Activated naive CD4-positive, alpha-beta T cell treated with anti-CD3 and anti-CD28 coated beads, Interleukin-2, amount 10 ng/mL, durations not matched to agents 7 days and 5 days (primary cell): ENCODE data around the gene TYRO3.
"Not testable (repeated sequence)": the region's sequence is repeated elsewhere in the genome, so short reads cannot be mapped to it uniquely, and the experiment has no call there.

ENCODE experiments used
- CTCF ChIA-PET: fragments of 350-600 bp; sonication (Branson Sonifier 250); formaldehyde crosslinking; loops from one replicate; lab custom pipeline; 2021; ENCODE audit warnings: antibody characterized with exemption; lab: Charles Lee
- DNase-seq: peaks from one replicate; pipeline ENCODE4 v3.0.0-alpha.2; 2020
- H3K27ac Mint-ChIP-seq: one replicate; pipeline ENCODE4 v1.8.0; 2021; ENCODE audit warnings: mild to moderate bottlenecking, moderate library complexity, mixed read lengths
- H3K27me3 Mint-ChIP-seq: one replicate; pipeline ENCODE4 v1.8.0; 2021; ENCODE audit warnings: mild to moderate bottlenecking, mixed read lengths
- H3K36me3 Mint-ChIP-seq: one replicate; pipeline ENCODE4 v1.8.0; 2021; ENCODE audit warnings: mixed read lengths
- H3K4me1 Mint-ChIP-seq: one replicate; pipeline ENCODE4 v1.8.0; 2021; ENCODE audit warnings: mixed read lengths
- H3K4me3 Mint-ChIP-seq: one replicate; pipeline ENCODE4 v1.8.0; 2021; ENCODE audit warnings: mild to moderate bottlenecking, moderate library complexity, mixed read lengths
- H3K9me3 Mint-ChIP-seq: one replicate; pipeline ENCODE4 v1.8.0; 2021; ENCODE audit warnings: mixed read lengths

The TYRO3 gene

DNA sequence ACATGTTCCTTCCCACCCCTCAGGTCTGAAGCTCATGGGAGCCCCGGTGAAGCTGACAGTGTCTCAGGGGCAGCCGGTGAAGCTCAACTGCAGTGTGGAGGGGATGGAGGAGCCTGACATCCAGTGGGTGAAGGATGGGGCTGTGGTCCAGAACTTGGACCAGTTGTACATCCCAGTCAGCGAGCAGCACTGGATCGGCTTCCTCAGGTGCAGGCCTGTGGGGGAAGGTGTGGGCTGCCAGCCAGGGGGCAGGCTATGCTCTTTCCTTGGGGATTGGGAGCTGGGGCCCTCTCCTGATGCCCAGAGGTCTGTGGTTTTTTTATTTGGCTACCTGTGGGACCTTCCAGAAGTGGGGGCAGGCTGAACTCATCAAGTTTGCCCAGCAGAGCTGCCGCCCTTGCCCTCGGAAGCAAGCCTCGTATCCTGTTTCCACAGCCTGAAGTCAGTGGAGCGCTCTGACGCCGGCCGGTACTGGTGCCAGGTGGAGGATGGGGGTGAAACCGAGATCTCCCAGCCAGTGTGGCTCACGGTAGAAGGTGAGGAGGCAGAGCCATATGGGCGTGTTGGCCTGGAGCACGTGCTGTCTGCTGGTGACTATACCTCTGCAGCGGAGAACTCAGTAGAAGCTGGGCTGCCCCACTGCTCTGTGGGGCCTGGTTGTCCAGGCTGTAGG is 2.2 kb downstream of the TYRO3 start:
- H3K9me3 Mint-ChIP-seq: no peaks in the 10 kb centered on the region
- DNase-seq: no peak
- CTCF ChIA-PET: interaction anchor here (1.3 to 1.9 kb wide), 2 partner anchors 10 to 95 kb away, joined by 3 to 7 read pairs; no protein-coding TSS in a partner anchor
- H3K4me3 Mint-ChIP-seq: no peak overlapping the region
- H3K27ac Mint-ChIP-seq: no peak overlapping the region
- peaks cover 77% of the 10 kb centered on the region for H3K27me3 Mint-ChIP-seq
- H3K36me3 Mint-ChIP-seq: peaks cover 2% of the 10 kb centered on the region
- peaks cover 23% of the 10 kb centered on the region for H3K4me1 Mint-ChIP-seq

DNA sequence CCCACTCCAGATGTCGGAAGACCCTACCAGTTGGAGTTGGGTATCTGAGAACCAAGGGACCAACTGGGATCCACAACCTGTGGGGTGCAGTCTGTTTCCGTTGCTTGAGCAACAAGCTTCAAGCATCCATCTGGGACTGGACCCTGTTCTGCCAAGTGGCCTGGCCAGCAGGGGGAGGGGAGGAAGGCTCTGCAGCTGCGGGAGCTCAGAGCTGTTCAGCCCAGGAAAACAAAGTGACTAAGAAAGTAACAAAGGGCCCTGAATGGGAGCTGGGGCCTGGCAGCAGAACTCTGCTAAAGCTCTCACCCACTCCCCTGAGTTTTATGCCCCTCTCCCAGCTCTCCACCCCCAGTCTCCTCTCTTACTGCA is 2.7 kb downstream of the TYRO3 start:
- no peak overlapping the region for H3K27ac Mint-ChIP-seq
- DNase-seq: no peak
- CTCF ChIA-PET: interaction anchor here (1.3 to 1.9 kb wide), 2 partner anchors 9 to 96 kb away, joined by 3 to 7 read pairs; no protein-coding TSS in a partner anchor
- H3K9me3 Mint-ChIP-seq: no peaks in the 10 kb centered on the region
- H3K27me3 Mint-ChIP-seq: peaks cover 72% of the 10 kb centered on the region
- H3K4me3 Mint-ChIP-seq: no peak overlapping the region
- H3K4me1 Mint-ChIP-seq: peaks cover 19% of the 10 kb centered on the region
- H3K36me3 Mint-ChIP-seq: peaks cover 2% of the 10 kb centered on the region

DNA sequence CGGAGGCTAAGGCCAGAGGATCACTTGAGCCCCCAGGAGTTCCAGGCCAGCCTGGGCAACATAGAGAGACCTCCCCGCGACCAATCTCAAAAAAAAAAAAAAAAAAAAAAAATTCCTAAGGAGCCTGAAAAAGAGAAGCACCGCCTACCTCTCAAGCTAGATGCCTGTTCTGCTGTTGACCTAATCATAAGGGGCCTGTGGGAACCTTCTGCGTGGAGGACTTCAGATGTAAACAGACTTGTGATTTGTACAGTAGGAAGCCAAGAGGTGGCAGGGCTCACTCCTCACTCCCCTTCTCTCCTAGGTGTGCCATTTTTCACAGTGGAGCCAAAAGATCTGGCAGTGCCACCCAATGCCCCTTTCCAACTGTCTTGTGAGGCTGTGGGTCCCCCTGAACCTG is 3.2 kb downstream of the TYRO3 start:
- no peak for DNase-seq
- peaks cover 70% of the 10 kb centered on the region for H3K27me3 Mint-ChIP-seq
- H3K4me1 Mint-ChIP-seq: peaks cover 17% of the 10 kb centered on the region
- H3K4me3 Mint-ChIP-seq: no peak overlapping the region
- peaks cover 2% of the 10 kb centered on the region for H3K36me3 Mint-ChIP-seq
- no peaks in the 10 kb centered on the region for H3K9me3 Mint-ChIP-seq
- CTCF ChIA-PET: interaction anchor here (1.3 to 1.9 kb wide), 2 partner anchors 9 to 96 kb away, joined by 3 to 7 read pairs; no protein-coding TSS in a partner anchor
- H3K27ac Mint-ChIP-seq: no peak overlapping the region

DNA sequence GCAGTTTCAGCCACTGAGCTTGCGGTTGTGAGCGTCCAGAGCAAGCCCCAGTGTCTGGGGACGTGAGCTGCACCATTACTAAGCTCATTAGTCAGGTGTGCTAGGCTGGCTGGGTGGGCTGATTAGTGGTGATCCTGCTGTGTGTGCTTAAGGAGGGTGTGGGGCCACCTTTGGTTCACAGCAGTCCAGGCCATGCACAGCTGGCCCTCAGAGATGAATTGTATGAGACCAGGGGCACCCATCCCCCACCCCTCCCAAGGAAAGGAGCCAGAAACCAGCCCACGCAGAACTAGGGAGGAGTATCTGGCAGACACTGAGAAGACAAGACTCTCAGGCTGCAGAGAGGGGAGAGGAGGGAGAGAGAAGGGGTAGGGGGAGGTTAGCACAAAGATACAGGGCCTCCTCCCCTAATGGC is 3.8 kb downstream of the TYRO3 start:
- Mint-ChIP-seq H3K27ac (no peak overlapping the region), H3K4me1 (peaks cover 12% of the 10 kb centered on the region), H3K27me3 (peaks cover 67% of the 10 kb centered on the region), H3K36me3 (peaks cover 2% of the 10 kb centered on the region), H3K4me3 (no peak overlapping the region), H3K9me3 (no peaks in the 10 kb centered on the region)
- no peak for DNase-seq
- CTCF ChIA-PET: interaction anchor here (1.3 kb wide), 1 partner anchor 8 kb away, joined by 3 read pairs; no protein-coding TSS in a partner anchor

DNA sequence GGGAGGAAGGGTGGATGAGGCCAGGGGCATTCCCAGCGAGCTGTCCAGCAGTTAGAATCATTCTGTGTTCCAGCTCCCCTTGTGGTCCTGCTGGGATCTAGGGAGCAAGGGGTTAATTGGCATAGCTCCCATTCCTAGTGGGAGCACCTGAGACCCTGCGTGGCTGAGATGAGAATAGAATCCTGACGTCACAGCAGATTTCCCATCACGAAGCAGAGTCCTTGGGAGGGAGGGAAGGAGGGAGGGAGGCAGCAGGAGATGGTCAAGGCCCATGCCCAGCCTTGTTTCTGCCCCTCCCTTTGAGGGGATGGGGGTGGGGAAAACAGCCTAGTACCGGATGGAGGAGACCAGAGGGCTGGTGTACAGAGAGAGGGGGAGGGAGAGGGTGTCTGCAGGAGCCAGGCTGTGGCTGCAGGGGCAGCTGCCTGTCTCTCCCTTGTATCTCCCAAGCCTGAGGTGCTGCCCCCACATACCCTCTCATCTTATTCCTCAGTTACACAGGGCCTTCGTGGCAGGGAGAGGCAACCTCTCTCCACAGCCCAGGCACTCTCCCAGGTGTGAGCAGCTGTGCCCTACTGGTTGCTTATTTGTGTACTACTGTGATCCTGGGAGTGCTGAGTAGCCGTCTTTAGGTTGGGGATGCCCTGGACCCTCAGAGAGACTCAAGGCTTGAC is 5.4 kb downstream of the TYRO3 start:
- no peaks in the 10 kb centered on the region for H3K9me3 Mint-ChIP-seq
- CTCF ChIA-PET: interaction anchor here (1.0 kb wide), 1 partner anchor 21 kb away, joined by 3 read pairs; no protein-coding TSS in a partner anchor
- no peaks in the 10 kb centered on the region for H3K36me3 Mint-ChIP-seq
- no peak overlapping the region for H3K27ac Mint-ChIP-seq
- H3K4me3 Mint-ChIP-seq: no peak overlapping the region
- H3K4me1 Mint-ChIP-seq: peaks cover 4% of the 10 kb centered on the region
- H3K27me3 Mint-ChIP-seq: peaks cover 61% of the 10 kb centered on the region
- no peak for DNase-seq

DNA sequence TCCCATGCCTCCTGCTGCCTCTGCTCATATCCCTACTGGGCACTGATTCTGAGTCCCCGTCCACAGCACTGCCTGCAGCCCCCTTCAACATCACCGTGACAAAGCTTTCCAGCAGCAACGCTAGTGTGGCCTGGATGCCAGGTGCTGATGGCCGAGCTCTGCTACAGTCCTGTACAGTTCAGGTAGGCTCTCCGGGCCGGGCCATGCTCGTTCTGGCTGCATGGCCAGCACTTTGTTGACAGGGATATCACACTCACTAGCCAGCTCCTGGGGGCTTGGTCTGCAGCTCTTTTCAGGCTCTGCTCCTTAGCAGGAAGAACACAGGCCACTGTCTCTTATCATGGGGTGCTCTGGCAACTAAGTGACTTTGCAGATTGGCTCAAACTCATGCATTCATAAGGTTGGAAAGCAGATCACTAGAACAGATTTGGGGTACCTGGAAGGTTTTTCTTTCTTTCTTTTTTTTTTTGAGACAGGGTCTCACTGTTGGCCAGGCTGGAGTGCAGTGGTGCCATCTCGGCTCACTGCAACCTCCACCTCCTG is 6.0 kb downstream of the TYRO3 start:
- no peaks in the 10 kb centered on the region for H3K4me1 Mint-ChIP-seq
- CTCF ChIA-PET: interaction anchor here (0.7 kb wide), 1 partner anchor 64 kb away, joined by 5 read pairs; no protein-coding TSS in a partner anchor
- H3K9me3 Mint-ChIP-seq: no peaks in the 10 kb centered on the region
- no peak overlapping the region for H3K4me3 Mint-ChIP-seq
- DNase-seq: no peak
- H3K27me3 Mint-ChIP-seq: peaks cover 60% of the 10 kb centered on the region
- H3K27ac Mint-ChIP-seq: no peak overlapping the region
- no peaks in the 10 kb centered on the region for H3K36me3 Mint-ChIP-seq

DNA sequence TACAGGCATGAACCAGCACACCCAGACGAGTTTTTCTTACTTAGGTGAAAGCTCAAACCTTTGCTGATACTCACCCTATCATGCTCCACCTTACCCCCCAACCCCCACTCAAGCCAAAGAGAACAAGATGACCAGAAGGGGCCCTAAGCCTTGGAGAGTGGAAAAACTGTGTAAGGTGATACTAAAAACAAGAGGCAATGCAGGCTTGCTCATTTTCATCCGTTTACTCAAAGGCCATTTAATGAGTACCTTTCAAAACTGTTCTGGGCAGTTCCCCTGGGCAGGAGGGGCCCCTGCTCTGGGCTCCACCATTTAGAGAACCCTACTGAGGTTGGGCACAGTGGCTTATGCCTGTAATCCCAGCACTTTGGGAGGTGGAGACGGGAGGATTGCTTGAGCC is 6.7 kb downstream of the TYRO3 start:
- CTCF ChIA-PET: no interaction called here
- H3K4me3 Mint-ChIP-seq: no peak overlapping the region
- no peaks in the 10 kb centered on the region for H3K9me3 Mint-ChIP-seq
- no peaks in the 10 kb centered on the region for H3K36me3 Mint-ChIP-seq
- peaks cover 57% of the 10 kb centered on the region for H3K27me3 Mint-ChIP-seq
- no peak for DNase-seq
- no peaks in the 10 kb centered on the region for H3K4me1 Mint-ChIP-seq
- H3K27ac Mint-ChIP-seq: no peak overlapping the region

DNA sequence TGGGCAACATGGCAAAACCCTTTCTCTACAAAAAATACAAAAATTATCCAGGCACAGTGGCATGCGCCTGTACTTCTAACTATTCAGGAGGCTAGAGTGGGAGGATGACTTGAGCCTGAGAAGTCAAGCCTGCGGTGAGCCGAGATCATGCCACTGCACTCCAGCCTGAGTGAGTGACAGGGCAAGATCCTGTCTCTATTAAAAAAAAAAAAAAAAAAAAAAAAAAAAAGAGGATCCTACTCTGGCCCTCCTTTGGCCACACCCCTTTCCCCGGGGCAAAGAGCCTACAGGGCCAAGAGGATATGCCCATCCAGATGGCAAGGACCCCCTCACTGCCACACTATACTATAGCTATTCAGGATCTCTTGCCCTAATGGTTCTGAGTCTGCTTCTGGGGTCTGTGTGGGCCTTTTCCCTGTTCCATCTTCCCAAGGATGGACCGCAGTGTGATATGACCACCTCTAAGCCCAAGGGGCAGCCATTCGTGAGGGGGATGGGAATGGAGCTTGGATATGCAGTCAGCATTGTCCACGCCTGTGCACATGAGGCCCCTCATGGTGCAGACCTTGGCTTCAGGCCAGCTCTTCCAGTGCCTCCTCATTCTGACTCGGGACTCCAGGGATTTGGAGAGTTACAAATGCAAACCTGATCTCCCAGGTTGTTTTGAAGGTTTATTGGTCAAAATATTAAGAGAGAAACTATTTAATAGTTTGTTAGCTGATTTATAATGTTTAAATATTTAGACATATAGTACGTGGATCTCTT is 7.3 kb downstream of the TYRO3 start:
- no peaks in the 10 kb centered on the region for H3K36me3 Mint-ChIP-seq
- no peak for DNase-seq
- H3K4me3 Mint-ChIP-seq: no peak overlapping the region
- CTCF ChIA-PET: interaction anchor here (0.8 kb wide), 1 partner anchor 38 kb away, joined by 5 read pairs; no protein-coding TSS in a partner anchor
- H3K4me1 Mint-ChIP-seq: no peaks in the 10 kb centered on the region
- H3K9me3 Mint-ChIP-seq: no peaks in the 10 kb centered on the region
- H3K27me3 Mint-ChIP-seq: peaks cover 57% of the 10 kb centered on the region
- H3K27ac Mint-ChIP-seq: no peak overlapping the region

DNA sequence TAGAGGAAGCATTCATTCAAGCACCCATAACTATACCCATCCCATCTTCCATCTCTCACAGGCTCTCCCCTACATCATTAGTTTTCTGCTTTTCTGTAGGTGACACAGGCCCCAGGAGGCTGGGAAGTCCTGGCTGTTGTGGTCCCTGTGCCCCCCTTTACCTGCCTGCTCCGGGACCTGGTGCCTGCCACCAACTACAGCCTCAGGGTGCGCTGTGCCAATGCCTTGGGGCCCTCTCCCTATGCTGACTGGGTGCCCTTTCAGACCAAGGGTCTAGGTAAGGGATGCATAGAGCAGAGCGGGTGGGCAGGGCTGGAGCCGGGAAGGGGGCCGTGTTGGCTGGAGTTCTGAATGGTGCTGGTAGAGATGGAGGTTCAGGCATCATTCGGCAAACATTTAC is 8.2 kb downstream of the TYRO3 start:
- DNase-seq: no peak

DNA sequence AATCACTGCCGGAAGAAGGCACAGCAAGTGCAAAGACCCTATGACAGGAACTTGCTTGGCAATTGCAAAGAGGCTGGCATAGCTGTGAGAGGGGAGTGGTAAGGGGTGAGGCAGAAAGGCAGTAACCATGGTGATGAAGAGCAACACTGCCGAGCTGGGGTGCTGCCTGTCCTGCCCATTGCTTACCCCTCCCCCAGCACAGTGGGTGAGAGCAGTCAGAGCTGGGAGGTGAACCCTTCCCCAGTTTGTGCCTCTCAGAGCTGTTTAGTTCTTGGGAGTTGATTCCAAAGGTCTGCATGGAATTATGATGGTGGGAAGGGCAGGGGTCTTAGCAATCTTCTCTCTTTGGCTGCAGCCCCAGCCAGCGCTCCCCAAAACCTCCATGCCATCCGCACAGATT is 8.8 kb downstream of the TYRO3 start:
- no peaks in the 10 kb centered on the region for H3K4me1 Mint-ChIP-seq
- DNase-seq: no peak
- no peak overlapping the region for H3K27ac Mint-ChIP-seq
- CTCF ChIA-PET: interaction anchor here (1.4 kb wide), 1 partner anchor 36 kb away, joined by 3 read pairs; no protein-coding TSS in a partner anchor
- no peaks in the 10 kb centered on the region for H3K36me3 Mint-ChIP-seq
- no peaks in the 10 kb centered on the region for H3K9me3 Mint-ChIP-seq
- H3K4me3 Mint-ChIP-seq: no peak overlapping the region
- peaks cover 49% of the 10 kb centered on the region for H3K27me3 Mint-ChIP-seq

More for the DNA sequence above, 8.2 kb downstream of the TYRO3 start:
- Mint-ChIP-seq H3K27ac (no peak overlapping the region), H3K27me3 (peaks cover 54% of the 10 kb centered on the region), H3K4me1 (no peaks in the 10 kb centered on the region), H3K4me3 (no peak overlapping the region), H3K9me3 (no peaks in the 10 kb centered on the region), H3K36me3 (no peaks in the 10 kb centered on the region)
- CTCF ChIA-PET: interaction anchor here (1.4 kb wide), 1 partner anchor 37 kb away, joined by 3 read pairs; no protein-coding TSS in a partner anchor

DNA sequence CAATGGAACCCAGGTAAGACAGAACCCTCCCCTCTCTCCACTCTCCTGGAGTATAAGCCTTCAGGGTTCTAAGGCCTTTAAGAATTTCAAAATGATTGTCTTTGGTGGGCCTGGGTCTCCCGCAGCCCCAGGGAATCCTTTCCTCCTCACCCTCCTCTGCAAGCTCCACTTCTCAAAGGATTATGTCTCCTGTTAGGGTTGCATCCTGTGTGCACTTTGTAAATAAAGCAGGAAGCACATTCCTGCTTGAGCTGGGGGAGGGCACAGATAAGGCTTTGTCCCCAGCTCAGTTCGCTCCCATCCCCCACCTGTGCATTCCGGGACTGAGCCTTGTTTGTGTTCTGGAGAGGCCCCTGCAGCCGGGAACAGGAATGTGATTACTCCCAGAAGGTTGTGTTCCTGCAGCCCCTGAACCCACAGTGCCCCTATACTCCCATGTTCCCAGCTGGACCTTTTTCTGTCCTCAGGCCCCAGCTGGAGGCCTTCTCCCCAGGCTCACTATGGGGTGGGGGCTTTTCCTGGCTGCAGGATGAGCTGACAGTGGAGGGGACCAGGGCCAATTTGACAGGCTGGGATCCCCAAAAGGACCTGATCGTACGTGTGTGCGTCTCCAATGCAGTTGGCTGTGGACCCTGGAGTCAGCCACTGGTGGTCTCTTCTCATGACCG is 9.5 kb downstream of the TYRO3 start:
- DNase-seq: no peak
- H3K4me3 Mint-ChIP-seq: no peak overlapping the region
- peaks cover 43% of the 10 kb centered on the region for H3K27me3 Mint-ChIP-seq
- H3K36me3 Mint-ChIP-seq: no peaks in the 10 kb centered on the region
- H3K9me3 Mint-ChIP-seq: no peaks in the 10 kb centered on the region
- H3K27ac Mint-ChIP-seq: no peak overlapping the region
- CTCF ChIA-PET: interaction anchor here (0.8 to 1.4 kb wide), 2 partner anchors 18 to 35 kb away, joined by 3 read pairs; no protein-coding TSS in a partner anchor
- no peaks in the 10 kb centered on the region for H3K4me1 Mint-ChIP-seq

DNA sequence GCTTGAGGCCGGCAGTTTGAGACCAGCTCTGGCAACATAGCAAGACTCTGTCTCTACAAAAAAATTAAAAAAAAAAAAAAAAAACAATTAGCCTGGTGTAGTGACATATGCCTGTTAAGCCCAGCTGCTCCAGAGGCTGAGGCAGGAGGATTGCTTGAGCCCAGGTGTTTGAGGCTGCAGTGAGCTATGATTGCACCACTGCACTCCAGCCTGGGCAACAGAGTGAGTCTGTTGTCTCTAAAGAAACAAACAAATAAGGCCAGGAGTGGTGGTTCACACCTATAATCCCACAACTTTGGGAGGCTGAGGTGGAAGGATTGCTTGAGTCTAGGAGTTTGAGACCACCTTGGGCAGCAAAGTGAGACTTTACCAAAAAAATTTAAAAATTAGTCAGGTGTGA is 10.2 kb downstream of the TYRO3 start:
- peaks cover 36% of the 10 kb centered on the region for H3K27me3 Mint-ChIP-seq
- not testable (repeated sequence) for H3K9me3 Mint-ChIP-seq, H3K4me1 Mint-ChIP-seq, DNase-seq, H3K4me3 Mint-ChIP-seq, H3K36me3 Mint-ChIP-seq, H3K27ac Mint-ChIP-seq
- CTCF ChIA-PET: interaction anchor here (0.8 to 2.6 kb wide), 2 partner anchors 11 to 18 kb away, joined by 3 to 6 read pairs; no protein-coding TSS in a partner anchor

DNA sequence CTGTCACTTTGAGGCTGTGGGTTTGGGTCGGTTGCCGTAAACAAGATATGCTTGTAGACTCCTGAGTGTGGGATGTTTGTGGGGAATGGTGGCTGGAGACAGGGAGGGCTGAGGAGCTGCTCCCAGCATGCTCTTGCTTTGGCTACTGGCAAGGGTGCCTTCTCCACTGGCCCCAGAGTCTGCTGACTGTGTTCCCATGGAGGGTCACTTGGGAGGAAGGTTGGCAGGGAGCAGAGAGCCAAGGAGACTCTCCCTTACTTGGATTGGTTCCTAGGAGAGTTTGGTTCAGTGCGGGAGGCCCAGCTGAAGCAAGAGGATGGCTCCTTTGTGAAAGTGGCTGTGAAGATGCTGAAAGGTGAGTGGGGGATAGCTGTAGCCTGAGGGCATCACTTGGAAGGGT is 11.8 kb downstream of the TYRO3 start:
- CTCF ChIA-PET: interaction anchor here (1.2 to 2.6 kb wide), 3 partner anchors 9 to 13 kb away, joined by 3 to 6 read pairs (median 5); no protein-coding TSS in a partner anchor

More for the DNA sequence above, 11.8 kb downstream of the TYRO3 start:
- no peaks in the 10 kb centered on the region for H3K36me3 Mint-ChIP-seq
- H3K27me3 Mint-ChIP-seq: peaks cover 27% of the 10 kb centered on the region
- DNase-seq: no peak
- no peak overlapping the region for H3K4me3 Mint-ChIP-seq
- H3K9me3 Mint-ChIP-seq: no peaks in the 10 kb centered on the region
- no peaks in the 10 kb centered on the region for H3K4me1 Mint-ChIP-seq
- H3K27ac Mint-ChIP-seq: no peak overlapping the region
